Thyroid gland (tissue), 4 donors: ENCODE data around the gene STK4.

Source experiments
- POLR2A ChIP-seq, 2 donors: fragments of 450-650 bp; IDR thresholded peaks; one replicate each; pipeline ENCODE4 v1.6.1; 2017; ENCODE audit warnings: antibody characterized with exemption in 2 of 2, mild to moderate bottlenecking in 2 of 2, moderate library complexity in 1 of 2
- TF ChIP-seq, protein P1 (sequence below), 6 experiments: fragments of 200-600 bp in 3 of 6; fragments of 450-650 bp in 3 of 6; sonication (generic) in 3 of 6; IDR thresholded peaks; one replicate each; pipeline ENCODE4 v1.5.1; 2016 to 2019; ENCODE audit warnings: antibody characterized with exemption in 6 of 6, mild to moderate bottlenecking in 2 of 6, inconsistent platforms in 1 of 6, moderate library complexity in 1 of 6

DNA sequence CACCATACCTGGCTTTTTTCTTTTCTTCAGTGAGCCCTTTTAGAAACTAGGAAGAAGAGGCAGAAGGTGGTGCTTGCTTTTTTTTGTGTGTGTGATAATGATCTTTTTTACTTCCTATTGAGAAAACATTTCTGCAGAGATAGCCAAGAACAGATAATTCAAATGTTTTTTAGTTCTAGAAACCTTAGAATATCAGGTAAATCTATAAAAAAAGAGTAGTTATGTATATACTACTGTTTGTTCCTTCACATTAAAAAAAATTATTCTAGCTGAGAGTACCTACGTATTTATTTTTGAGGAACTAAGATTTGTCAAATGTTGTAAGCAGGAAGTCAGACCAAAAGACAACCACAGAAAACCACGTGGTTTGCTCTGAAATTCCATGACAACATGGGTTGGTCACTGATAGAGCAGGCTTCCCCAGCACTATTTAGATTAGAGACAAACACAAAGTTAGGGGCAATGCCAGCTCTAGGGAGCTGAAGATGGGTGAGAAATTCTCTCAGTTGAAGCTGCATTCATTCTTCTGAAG lies 12.8 kb downstream of the STK4 start:
- TF ChIP-seq, protein P1, sequence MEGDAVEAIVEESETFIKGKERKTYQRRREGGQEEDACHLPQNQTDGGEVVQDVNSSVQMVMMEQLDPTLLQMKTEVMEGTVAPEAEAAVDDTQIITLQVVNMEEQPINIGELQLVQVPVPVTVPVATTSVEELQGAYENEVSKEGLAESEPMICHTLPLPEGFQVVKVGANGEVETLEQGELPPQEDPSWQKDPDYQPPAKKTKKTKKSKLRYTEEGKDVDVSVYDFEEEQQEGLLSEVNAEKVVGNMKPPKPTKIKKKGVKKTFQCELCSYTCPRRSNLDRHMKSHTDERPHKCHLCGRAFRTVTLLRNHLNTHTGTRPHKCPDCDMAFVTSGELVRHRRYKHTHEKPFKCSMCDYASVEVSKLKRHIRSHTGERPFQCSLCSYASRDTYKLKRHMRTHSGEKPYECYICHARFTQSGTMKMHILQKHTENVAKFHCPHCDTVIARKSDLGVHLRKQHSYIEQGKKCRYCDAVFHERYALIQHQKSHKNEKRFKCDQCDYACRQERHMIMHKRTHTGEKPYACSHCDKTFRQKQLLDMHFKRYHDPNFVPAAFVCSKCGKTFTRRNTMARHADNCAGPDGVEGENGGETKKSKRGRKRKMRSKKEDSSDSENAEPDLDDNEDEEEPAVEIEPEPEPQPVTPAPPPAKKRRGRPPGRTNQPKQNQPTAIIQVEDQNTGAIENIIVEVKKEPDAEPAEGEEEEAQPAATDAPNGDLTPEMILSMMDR (IDR thresholded peaks at IDR 0.05) = no peak
- no peak for TF ChIP-seq POLR2A (IDR thresholded peaks at IDR 0.05)
